Measurements from ENCODE around the gene GMDS.
"Not testable (repeated sequence)": the region's sequence is repeated elsewhere in the genome, so short reads cannot be mapped to it uniquely, and the experiment has no call there.

The GMDS gene

DNA sequence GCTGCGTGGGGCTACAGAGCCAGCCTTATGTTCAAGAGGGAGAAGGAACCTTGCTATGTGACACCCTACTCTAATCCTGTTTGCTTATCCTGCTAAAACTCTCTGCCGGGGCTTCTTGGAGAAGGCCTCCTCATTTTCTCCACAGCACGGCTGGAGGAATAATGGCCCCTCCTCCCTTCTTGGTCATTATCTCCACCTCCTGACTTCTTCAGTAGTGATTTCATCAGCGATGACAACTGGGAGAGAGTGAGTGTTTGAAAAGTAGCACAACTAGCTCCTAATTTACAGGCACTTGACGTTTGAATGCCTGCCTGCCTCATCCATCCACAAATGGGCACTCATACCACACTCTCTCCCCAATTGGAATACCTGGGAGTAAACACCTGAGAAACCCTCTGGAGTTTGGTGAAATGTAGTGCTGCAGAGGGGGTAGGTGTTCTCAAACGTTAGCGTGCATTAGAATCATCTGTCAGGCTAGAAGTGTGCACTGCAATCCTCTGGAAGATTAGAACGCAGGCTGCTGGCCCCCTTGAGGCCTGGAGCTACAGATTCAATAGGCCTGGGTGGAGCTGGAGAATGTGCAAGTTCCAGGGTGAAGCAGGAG is 487.2 kb downstream of the GMDS start:
- H3K9ac ChIP-seq (ENCODE audit: low read length) = no peak overlapping the region
- no peak overlapping the region for H2AFZ ChIP-seq (ENCODE audit: low read length)
- no peaks in the 10 kb centered on the region for H3K9me3 ChIP-seq (replicated peaks; ENCODE audit: insufficient read depth, low read length)
- no peaks in the 10 kb centered on the region for H3K36me3 ChIP-seq (replicated peaks; ENCODE audit: insufficient read depth, low read length)
- DNase-seq = no peak
- TF ChIP-seq EZH2phosphoT487 (IDR thresholded peaks at IDR 0.05; ENCODE audit: low read length) = no peak
- no peak for TF ChIP-seq EZH2 (optimal IDR thresholded peaks at IDR 0.05; ENCODE audit: low read depth, low read length)
- TF ChIP-seq, protein P1, sequence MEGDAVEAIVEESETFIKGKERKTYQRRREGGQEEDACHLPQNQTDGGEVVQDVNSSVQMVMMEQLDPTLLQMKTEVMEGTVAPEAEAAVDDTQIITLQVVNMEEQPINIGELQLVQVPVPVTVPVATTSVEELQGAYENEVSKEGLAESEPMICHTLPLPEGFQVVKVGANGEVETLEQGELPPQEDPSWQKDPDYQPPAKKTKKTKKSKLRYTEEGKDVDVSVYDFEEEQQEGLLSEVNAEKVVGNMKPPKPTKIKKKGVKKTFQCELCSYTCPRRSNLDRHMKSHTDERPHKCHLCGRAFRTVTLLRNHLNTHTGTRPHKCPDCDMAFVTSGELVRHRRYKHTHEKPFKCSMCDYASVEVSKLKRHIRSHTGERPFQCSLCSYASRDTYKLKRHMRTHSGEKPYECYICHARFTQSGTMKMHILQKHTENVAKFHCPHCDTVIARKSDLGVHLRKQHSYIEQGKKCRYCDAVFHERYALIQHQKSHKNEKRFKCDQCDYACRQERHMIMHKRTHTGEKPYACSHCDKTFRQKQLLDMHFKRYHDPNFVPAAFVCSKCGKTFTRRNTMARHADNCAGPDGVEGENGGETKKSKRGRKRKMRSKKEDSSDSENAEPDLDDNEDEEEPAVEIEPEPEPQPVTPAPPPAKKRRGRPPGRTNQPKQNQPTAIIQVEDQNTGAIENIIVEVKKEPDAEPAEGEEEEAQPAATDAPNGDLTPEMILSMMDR (IDR thresholded peaks at IDR 0.05; ENCODE audit: low read length) = no peak
- H3K4me2 ChIP-seq (ENCODE audit: low read depth, low read length) = no peak overlapping the region
- H3K4me1 ChIP-seq (ENCODE audit: low read length) = no peaks in the 10 kb centered on the region
- H3K4me3 ChIP-seq (ENCODE audit: low read length) = no peak overlapping the region
- H4K20me1 ChIP-seq (ENCODE audit: insufficient read depth, low read length) = no peaks in the 10 kb centered on the region
- H3K79me2 ChIP-seq (ENCODE audit: low read length) = no peaks in the 10 kb centered on the region
- no peaks in the 10 kb centered on the region for H3K27me3 ChIP-seq (replicated peaks; ENCODE audit: insufficient read depth, low read length)
- no peak overlapping the region for H3K27ac ChIP-seq (ENCODE audit: low read length)
- H3F3A ChIP-seq (ENCODE audit: insufficient read depth, low read length) = no peaks in the 10 kb centered on the region
- H3K9me2 ChIP-seq (replicated peaks; ENCODE audit: insufficient read depth, low read length) = no peaks in the 10 kb centered on the region

DNA sequence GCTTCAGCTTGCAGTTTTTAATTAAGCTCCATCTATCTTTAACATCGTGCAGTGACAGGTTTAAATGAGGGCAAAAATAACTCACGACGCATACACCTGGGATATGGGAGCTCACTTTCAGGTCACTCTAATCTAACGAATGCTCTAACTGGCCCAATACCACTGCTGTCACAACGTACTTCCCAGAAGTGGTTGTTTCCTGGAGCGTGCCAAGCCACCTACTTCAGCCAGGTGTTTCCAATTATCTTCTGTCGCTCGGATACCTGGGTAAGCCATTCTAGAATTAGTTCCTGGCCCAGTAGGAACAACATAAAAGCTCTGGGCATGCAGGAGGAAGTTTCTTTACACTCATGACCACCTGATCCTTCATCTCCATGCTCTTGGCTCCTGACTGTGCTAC is 488.3 kb downstream of the GMDS start:
- no peak overlapping the region for H2AFZ ChIP-seq (ENCODE audit: low read length)
- H3F3A ChIP-seq (ENCODE audit: insufficient read depth, low read length) = no peaks in the 10 kb centered on the region
- no peaks in the 10 kb centered on the region for H3K9me3 ChIP-seq (replicated peaks; ENCODE audit: insufficient read depth, low read length)
- no peak overlapping the region for H3K4me3 ChIP-seq (ENCODE audit: low read length)
- H3K27ac ChIP-seq (ENCODE audit: low read length) = no peak overlapping the region
- no peaks in the 10 kb centered on the region for H3K36me3 ChIP-seq (replicated peaks; ENCODE audit: insufficient read depth, low read length)
- TF ChIP-seq EZH2 (optimal IDR thresholded peaks at IDR 0.05; ENCODE audit: low read depth, low read length) (no peak), EZH2phosphoT487 (IDR thresholded peaks at IDR 0.05; ENCODE audit: low read length) (no peak)
- TF ChIP-seq, protein P1 (IDR thresholded peaks at IDR 0.05; ENCODE audit: low read length) = no peak
- no peaks in the 10 kb centered on the region for H3K9me2 ChIP-seq (replicated peaks; ENCODE audit: insufficient read depth, low read length)
- DNase-seq = no peak
- no peaks in the 10 kb centered on the region for H3K79me2 ChIP-seq (ENCODE audit: low read length)
- H3K9ac ChIP-seq (ENCODE audit: low read length) = no peak overlapping the region
- H4K20me1 ChIP-seq (ENCODE audit: insufficient read depth, low read length) = no peaks in the 10 kb centered on the region
- H3K27me3 ChIP-seq (replicated peaks; ENCODE audit: insufficient read depth, low read length) = no peaks in the 10 kb centered on the region
- H3K4me1 ChIP-seq (ENCODE audit: low read length) = no peaks in the 10 kb centered on the region
- no peak overlapping the region for H3K4me2 ChIP-seq (ENCODE audit: low read depth, low read length)

DNA sequence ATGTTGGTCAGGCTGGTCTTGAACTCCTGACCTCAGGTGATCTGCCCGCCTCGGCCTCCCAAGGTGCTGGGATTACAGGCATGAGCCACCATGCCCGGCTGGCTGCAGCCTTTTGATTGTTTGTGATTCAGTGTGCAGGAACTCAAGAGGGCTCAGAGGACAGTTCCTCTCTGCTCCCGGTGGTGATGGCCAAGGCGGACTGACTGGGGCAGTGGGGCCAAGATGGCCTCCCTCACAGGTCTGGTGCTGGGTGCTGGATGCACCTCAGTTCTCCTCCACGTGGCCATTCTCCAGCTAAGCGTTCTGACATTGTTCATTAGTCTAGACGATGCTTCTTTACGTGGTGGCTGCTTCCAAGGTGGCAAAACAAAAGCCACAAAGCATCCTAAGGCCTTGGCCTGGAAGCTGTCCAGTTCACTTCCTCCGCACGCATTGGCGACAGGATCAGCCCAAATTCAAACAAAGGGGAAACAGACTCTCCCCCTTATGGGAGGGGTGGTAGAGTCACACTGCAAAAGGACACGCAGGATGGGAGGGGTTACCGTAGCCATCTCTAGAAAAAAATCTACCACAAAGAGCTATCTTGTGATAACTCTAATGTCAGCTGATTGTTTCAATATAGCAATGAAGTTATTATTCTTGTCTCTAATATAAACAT is 488.8 kb downstream of the GMDS start:
- no peaks in the 10 kb centered on the region for H3K4me1 ChIP-seq (ENCODE audit: low read length)
- no peaks in the 10 kb centered on the region for H3K9me3 ChIP-seq (replicated peaks; ENCODE audit: insufficient read depth, low read length)
- H3K4me3 ChIP-seq (ENCODE audit: low read length) = no peak overlapping the region
- H2AFZ ChIP-seq (ENCODE audit: low read length) = no peak overlapping the region
- no peaks in the 10 kb centered on the region for H3K27me3 ChIP-seq (replicated peaks; ENCODE audit: insufficient read depth, low read length)
- H3K9me2 ChIP-seq (replicated peaks; ENCODE audit: insufficient read depth, low read length) = no peaks in the 10 kb centered on the region
- no peaks in the 10 kb centered on the region for H3K79me2 ChIP-seq (ENCODE audit: low read length)
- no peaks in the 10 kb centered on the region for H4K20me1 ChIP-seq (ENCODE audit: insufficient read depth, low read length)
- no peak for DNase-seq
- H3K27ac ChIP-seq (ENCODE audit: low read length) = no peak overlapping the region
- TF ChIP-seq, protein P1 (IDR thresholded peaks at IDR 0.05; ENCODE audit: low read length) = no peak
- TF ChIP-seq EZH2 (optimal IDR thresholded peaks at IDR 0.05; ENCODE audit: low read depth, low read length) (no peak), EZH2phosphoT487 (IDR thresholded peaks at IDR 0.05; ENCODE audit: low read length) (no peak)
- H3K36me3 ChIP-seq (replicated peaks; ENCODE audit: insufficient read depth, low read length) = no peaks in the 10 kb centered on the region
- no peak overlapping the region for H3K9ac ChIP-seq (ENCODE audit: low read length)
- no peak overlapping the region for H3K4me2 ChIP-seq (ENCODE audit: low read depth, low read length)
- H3F3A ChIP-seq (ENCODE audit: insufficient read depth, low read length) = no peaks in the 10 kb centered on the region

DNA sequence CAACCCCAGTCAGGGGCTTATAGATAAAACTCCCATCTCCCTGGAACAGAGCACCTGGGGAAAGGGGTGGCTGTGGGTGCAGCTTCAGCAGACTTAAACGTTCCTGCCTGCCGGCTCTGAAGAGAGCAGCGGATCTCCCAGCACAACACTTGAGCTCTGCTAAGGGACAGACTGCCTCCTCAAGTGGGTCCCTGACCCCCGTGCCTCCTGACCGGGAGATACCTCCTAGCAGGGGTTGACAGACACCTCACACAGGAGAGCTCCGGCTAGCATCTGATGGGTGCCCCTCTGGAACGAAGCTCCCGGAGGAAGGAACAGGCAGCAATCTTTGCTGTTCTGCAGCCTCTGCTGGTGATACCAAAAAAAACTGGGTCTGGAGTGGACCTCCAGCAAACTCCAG is 494.3 kb downstream of the GMDS start:
- H3K4me1 ChIP-seq (ENCODE audit: low read length); H3K4me3 ChIP-seq (ENCODE audit: low read length); DNase-seq: not testable (repeated sequence)

More for the DNA sequence above, 494.3 kb downstream of the GMDS start:
- H3K79me2 ChIP-seq (ENCODE audit: low read length); H3K9me2 ChIP-seq (replicated peaks; ENCODE audit: insufficient read depth, low read length); H2AFZ ChIP-seq (ENCODE audit: low read length); H3F3A ChIP-seq (ENCODE audit: insufficient read depth, low read length); H3K27me3 ChIP-seq (replicated peaks; ENCODE audit: insufficient read depth, low read length); H3K9me3 ChIP-seq (replicated peaks; ENCODE audit: insufficient read depth, low read length); H3K36me3 ChIP-seq (replicated peaks; ENCODE audit: insufficient read depth, low read length); H3K27ac ChIP-seq (ENCODE audit: low read length); H3K9ac ChIP-seq (ENCODE audit: low read length); H4K20me1 ChIP-seq (ENCODE audit: insufficient read depth, low read length); H3K4me2 ChIP-seq (ENCODE audit: low read depth, low read length): not testable (repeated sequence)
